Body of pancreas (tissue), 4 donors: Measurements from ENCODE around the gene TENM3.

Experiments
- POLR2A ChIP-seq, 3 donors: fragments of 450-650 bp; IDR thresholded peaks; one replicate each; pipeline ENCODE4 v1.6.1; 2016; ENCODE audit warnings: antibody characterized with exemption in 3 of 3, mild to moderate bottlenecking in 2 of 3
- TF ChIP-seq, protein P1 (sequence below), 7 experiments: fragments of 450-650 bp in 4 of 7; fragments of 200-600 bp in 3 of 7; sonication (generic) in 3 of 7; IDR thresholded peaks; one replicate each; pipeline ENCODE4 v1.5.1; 2016 to 2019; ENCODE audit warnings: antibody characterized with exemption in 7 of 7

DNA sequence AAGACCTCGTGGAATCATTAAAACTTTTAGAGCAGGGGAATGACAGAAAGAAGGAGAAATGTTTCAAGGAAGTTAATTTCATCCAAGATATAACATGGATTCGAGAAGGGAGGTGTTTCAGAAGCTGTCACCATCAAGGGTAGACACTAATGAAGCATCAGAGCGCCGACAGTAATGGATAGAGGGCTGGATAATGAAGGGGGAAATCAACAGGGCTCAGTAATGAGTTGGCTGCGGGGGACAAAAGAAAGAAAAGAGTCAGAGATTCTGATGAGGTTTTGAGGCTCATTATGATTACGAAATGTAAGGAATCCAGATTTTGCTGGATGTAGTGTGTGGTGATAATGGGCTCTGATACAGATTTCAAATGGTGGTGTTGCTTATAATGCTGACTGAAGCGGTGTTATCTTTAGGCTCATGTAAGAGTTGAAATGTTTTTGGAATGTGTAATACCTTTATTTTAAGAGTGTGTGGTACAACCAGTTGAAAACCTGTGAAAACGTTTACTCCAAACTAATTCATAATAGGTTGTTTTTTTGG, 39.3 kb upstream of the TENM3 start:
- TF ChIP-seq, protein P1, sequence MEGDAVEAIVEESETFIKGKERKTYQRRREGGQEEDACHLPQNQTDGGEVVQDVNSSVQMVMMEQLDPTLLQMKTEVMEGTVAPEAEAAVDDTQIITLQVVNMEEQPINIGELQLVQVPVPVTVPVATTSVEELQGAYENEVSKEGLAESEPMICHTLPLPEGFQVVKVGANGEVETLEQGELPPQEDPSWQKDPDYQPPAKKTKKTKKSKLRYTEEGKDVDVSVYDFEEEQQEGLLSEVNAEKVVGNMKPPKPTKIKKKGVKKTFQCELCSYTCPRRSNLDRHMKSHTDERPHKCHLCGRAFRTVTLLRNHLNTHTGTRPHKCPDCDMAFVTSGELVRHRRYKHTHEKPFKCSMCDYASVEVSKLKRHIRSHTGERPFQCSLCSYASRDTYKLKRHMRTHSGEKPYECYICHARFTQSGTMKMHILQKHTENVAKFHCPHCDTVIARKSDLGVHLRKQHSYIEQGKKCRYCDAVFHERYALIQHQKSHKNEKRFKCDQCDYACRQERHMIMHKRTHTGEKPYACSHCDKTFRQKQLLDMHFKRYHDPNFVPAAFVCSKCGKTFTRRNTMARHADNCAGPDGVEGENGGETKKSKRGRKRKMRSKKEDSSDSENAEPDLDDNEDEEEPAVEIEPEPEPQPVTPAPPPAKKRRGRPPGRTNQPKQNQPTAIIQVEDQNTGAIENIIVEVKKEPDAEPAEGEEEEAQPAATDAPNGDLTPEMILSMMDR (IDR thresholded peaks at IDR 0.05), result no peak
- TF ChIP-seq POLR2A (IDR thresholded peaks at IDR 0.05), result no peak
